Nephron progenitor cell (in vitro differentiated cells): ENCODE results near the gene IKBKE.

Source experiments
- DNase-seq: peaks from one replicate; pipeline ENCODE4 v3.0.0; 2021
- H3K27ac Mint-ChIP-seq: 2 replicates; pipeline ENCODE4 v1.8.0; 2021; ENCODE audit warnings: mild to moderate bottlenecking, moderate library complexity, mixed read lengths
- H3K27me3 Mint-ChIP-seq: 2 replicates; pipeline ENCODE4 v1.8.0; 2021; ENCODE audit warnings: mild to moderate bottlenecking, low read depth, mixed read lengths; ENCODE audit not compliant: poor library complexity
- H3K36me3 Mint-ChIP-seq: 2 replicates; pipeline ENCODE4 v1.8.0; 2021; ENCODE audit warnings: low read depth, mixed read lengths
- H3K4me1 Mint-ChIP-seq: 2 replicates; pipeline ENCODE4 v1.8.0; 2021; ENCODE audit warnings: mixed read lengths
- H3K4me3 Mint-ChIP-seq: 2 replicates; pipeline ENCODE4 v1.8.0; 2021; ENCODE audit warnings: mild to moderate bottlenecking, moderate library complexity, mixed read lengths
- H3K9me3 Mint-ChIP-seq: 2 replicates; pipeline ENCODE4 v1.8.0; 2021; ENCODE audit warnings: mild to moderate bottlenecking, moderate library complexity, mixed read lengths
- CTCF ChIP-seq: fragments of 200-600 bp; sonication (generic); IDR thresholded peaks from 2 replicates; pipeline ENCODE4 v1.5.0; 2021; ENCODE audit warnings: antibody characterized with exemption

The IKBKE gene

GRCh38 chr1:206489980-206490770, 19.9 kb downstream of the IKBKE start:
- TF ChIP-seq CTCF: peak; percentile 96
- H3K9me3 Mint-ChIP-seq: no peaks in the 10 kb centered on the region
- peaks cover 3% of the 10 kb centered on the region for H3K27me3 Mint-ChIP-seq
- peaks cover 6% of the 10 kb centered on the region for H3K36me3 Mint-ChIP-seq
- H3K4me3 Mint-ChIP-seq: no peak overlapping the region
- peak overlapping the region; percentile 64 for H3K27ac Mint-ChIP-seq
- H3K4me1 Mint-ChIP-seq: peaks cover 28% of the 10 kb centered on the region
- peak; percentile 92 for DNase-seq

DNA sequence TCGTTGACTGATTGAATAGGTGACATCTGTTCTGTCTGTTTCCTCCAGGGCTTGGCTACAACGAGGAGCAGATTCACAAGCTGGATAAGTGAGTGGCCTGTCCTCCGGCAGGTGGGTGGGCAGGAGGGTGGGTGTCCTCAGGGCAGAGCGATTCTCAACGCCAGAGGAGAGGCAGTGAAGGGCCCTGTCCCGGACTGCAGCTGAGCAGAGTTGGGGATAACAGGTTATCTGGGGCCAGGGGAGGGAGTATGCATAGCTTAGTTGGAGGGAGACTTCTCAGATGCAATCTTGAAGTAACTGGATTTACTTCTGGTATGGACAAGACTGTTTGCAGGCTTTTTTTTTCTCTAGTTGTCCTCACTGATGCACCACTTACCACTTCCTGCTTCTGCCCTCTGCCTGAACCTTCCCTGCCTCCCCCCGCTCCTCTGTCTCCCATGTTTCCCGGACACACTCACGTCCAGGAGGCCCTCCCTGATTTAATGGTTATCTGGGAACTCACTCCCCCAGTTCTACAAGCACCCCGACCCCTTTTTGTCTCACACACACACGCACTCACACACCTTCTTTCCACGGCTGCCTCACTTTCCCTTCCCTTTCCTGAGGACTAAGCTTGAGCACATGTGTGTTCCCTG, 20.6 kb downstream of the IKBKE start:
- TF ChIP-seq CTCF: no peak
- peaks cover 6% of the 10 kb centered on the region for H3K36me3 Mint-ChIP-seq
- no peaks in the 10 kb centered on the region for H3K9me3 Mint-ChIP-seq
- H3K27ac Mint-ChIP-seq: no peak overlapping the region
- peaks cover 28% of the 10 kb centered on the region for H3K4me1 Mint-ChIP-seq
- no peak for DNase-seq
- no peak overlapping the region for H3K4me3 Mint-ChIP-seq
- peaks cover 3% of the 10 kb centered on the region for H3K27me3 Mint-ChIP-seq

DNA sequence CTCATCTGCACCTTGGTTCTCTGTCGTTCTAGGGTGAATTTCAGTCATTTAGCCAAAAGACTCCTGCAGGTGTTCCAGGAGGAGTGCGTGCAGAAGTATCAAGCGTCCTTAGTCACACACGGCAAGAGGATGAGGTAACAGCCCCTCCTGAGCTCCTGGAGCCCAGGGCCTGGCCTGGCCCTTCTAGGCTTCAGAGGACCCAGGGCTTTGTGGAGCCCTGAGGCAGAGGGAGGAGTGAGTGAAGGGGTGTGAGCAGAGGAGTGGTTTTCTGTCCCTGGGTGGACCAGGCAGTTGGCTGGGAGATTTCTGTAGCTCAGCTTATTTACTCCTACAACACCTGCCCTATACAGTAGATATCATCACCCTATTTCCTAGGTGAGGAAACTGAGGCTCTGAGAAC, 21.3 kb downstream of the IKBKE start:
- Mint-ChIP-seq H3K4me1 (peaks cover 35% of the 10 kb centered on the region), H3K9me3 (no peaks in the 10 kb centered on the region), H3K36me3 (peaks cover 11% of the 10 kb centered on the region), H3K27ac (no peak overlapping the region), H3K27me3 (peaks cover 3% of the 10 kb centered on the region), H3K4me3 (no peak overlapping the region)
- no peak for TF ChIP-seq CTCF
- DNase-seq: no peak

- Mint-ChIP-seq H3K27ac (no peak overlapping the region), H3K9me3 (no peaks in the 10 kb centered on the region), H3K36me3 (peaks cover 12% of the 10 kb centered on the region), H3K4me3 (no peak overlapping the region), H3K27me3 (peaks cover under 1% of the 10 kb centered on the region), H3K4me1 (peaks cover 35% of the 10 kb centered on the region)
- no peak for TF ChIP-seq CTCF
- DNase-seq: no peak
These were observed 22.3 kb downstream of the IKBKE start for GRCh38 chr1:206492589-206492988.

- no peaks in the 10 kb centered on the region for H3K27me3 Mint-ChIP-seq
- DNase-seq: no peak
- H3K4me3 Mint-ChIP-seq: no peak overlapping the region
- H3K4me1 Mint-ChIP-seq: peaks cover 35% of the 10 kb centered on the region
- H3K27ac Mint-ChIP-seq: no peak overlapping the region
- no peaks in the 10 kb centered on the region for H3K9me3 Mint-ChIP-seq
- H3K36me3 Mint-ChIP-seq: peaks cover 12% of the 10 kb centered on the region
- TF ChIP-seq CTCF: no peak
These were observed 23.0 kb downstream of the IKBKE start for GRCh38 chr1:206493279-206493678.
